GM12878 (cell line): ENCODE measurements around the gene TRIM41.

Experiments
- HDGF ChIP-seq: fragments of 450-650 bp; IDR thresholded peaks from 2 replicates; pipeline ENCODE4 v1.6.1; 2016; ENCODE audit warnings: antibody characterized with exemption
- ZNF274 ChIP-seq: IDR thresholded peaks from one replicate; pipeline ENCODE4 v1.8.0; 2011; ENCODE audit not compliant: insufficient read length, insufficient read depth

DNA sequence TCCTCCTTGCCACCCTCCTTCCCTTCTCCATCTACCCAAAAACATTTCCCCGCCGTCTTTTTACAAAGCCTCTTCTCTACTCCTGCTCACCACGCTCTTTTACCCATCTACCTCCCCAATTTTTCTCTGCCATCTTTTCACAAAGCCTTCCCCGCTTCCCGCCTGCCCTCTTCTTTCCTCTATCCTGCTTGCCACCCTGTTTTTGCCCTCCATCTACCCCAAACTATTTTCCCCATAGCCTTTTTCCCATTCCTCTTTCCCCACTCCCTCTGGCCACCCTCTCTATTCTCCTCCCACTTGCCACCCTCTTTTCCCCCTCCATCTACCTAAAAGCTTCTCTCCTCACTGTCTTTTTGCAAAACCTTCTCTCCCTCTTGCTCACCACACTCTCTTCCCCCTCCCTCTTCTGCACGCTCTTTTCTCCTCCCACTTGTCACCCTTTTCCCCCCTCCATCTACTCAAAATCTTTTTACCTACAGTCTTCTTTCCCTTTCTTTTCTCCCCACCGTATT lies 57.2 kb downstream of the TRIM41 start:
- TF ChIP-seq ZNF274 = no peak
- TF ChIP-seq HDGF = no peak
